ENCODE data around the gene ERCC2.
"Not testable (repeated sequence)": the region's sequence is repeated elsewhere in the genome, so short reads cannot be mapped to it uniquely, and the experiment has no call there.

ERCC2 gene

GRCh38 chr19:45327404-45328143 is 42.8 kb downstream of the ERCC2 start:
- FAIRE-seq = no peak

GRCh38 chr19:45324349-45324907 is 45.9 kb downstream of the ERCC2 start:
- FAIRE-seq = no peak

GRCh38 chr19:45323671-45324081 is 46.7 kb downstream of the ERCC2 start:
- no peak for FAIRE-seq

GRCh38 chr19:45322744-45323281 is 47.6 kb downstream of the ERCC2 start, which contains the start of gene CKM:
Gene CKM, minus strand, starts transcription at chr19:45322875. Its CDS starts 3,162 bp downstream, at chr19:45319713.
- FAIRE-seq = no peak

GRCh38 chr19:45322311-45322710 is 48.1 kb downstream of the ERCC2 start:
- FAIRE-seq = no peak

- no peak for FAIRE-seq
Measured at GRCh38 chr19:45321848-45322247, 48.5 kb downstream of the ERCC2 start.

- no peak for FAIRE-seq
Measured at GRCh38 chr19:45320997-45321775, 49.2 kb downstream of the ERCC2 start.

- no peak for FAIRE-seq
Measured at GRCh38 chr19:45315304-45315703, 55.1 kb downstream of the ERCC2 start.

- no peak for FAIRE-seq
Measured at GRCh38 chr19:45314708-45315245, 55.6 kb downstream of the ERCC2 start.

- FAIRE-seq = not testable (repeated sequence)
Measured at GRCh38 chr19:45312285-45312684, 58.1 kb downstream of the ERCC2 start.

- FAIRE-seq = no peak
Measured at GRCh38 chr19:45311621-45312020, 58.8 kb downstream of the ERCC2 start.

- FAIRE-seq = not testable (repeated sequence)
Measured at GRCh38 chr19:45309322-45309721, 61.1 kb downstream of the ERCC2 start.

GRCh38 chr19:45307361-45307760 is 63.0 kb downstream of the ERCC2 start:
- FAIRE-seq = no peak

GRCh38 chr19:45306518-45307027 is 63.8 kb downstream of the ERCC2 start:
- FAIRE-seq = no peak

GRCh38 chr19:45306040-45306439 is 64.3 kb downstream of the ERCC2 start:
- FAIRE-seq = no peak

- FAIRE-seq = no peak
Measured at GRCh38 chr19:45305421-45305820, 65.0 kb downstream of the ERCC2 start.

GRCh38 chr19:45305007-45305406 is 65.4 kb downstream of the ERCC2 start:
- no peak for FAIRE-seq

GRCh38 chr19:45304141-45304926 is 66.0 kb downstream of the ERCC2 start:
- no peak for FAIRE-seq

GRCh38 chr19:45303269-45304060 is 66.9 kb downstream of the ERCC2 start:
- FAIRE-seq = no peak

- FAIRE-seq = no peak
Measured at GRCh38 chr19:45302416-45302815, 68.0 kb downstream of the ERCC2 start.

Data from colon (tissue), 2 donors.